ENCODE data around the gene RASSF4. TPM values are rescaled to one million over a fixed set of nuclear protein-coding genes. Genes with fewer than 3 reads are reported as not detected.

RASSF4 gene
- total RNA-seq, 1 donor from 2014 or later = 2.0 TPM

GRCh38 chr10:44944354-44944753 is 15.2 kb upstream of the RASSF4 start:
- DNase-seq = no peak
- Mint-ChIP-seq H3K4me1 (peaks cover 31% of the 10 kb centered on the region), H3K27ac (no peak overlapping the region), H3K4me3 (no peak overlapping the region), H3K9me3 (peaks cover 11% of the 10 kb centered on the region), H3K36me3 (ENCODE audit: low read depth) (no peaks in the 10 kb centered on the region), H3K27me3 (no peaks in the 10 kb centered on the region)
- intact Hi-C loops (cut with micrococcal nuclease) = no loop called here
- CTCF ChIA-PET = interaction anchor here (0.8 to 1.2 kb wide), 2 partner anchors 11 to 13 kb away, joined by 3 to 4 read pairs; no protein-coding TSS in a partner anchor
- POLR2A ChIA-PET = interaction anchor here (1.0 kb wide), 1 partner anchor 57 kb away, joined by 3 read pairs; no protein-coding TSS in a partner anchor
- no peak for TF ChIP-seq CTCF (IDR thresholded peaks at IDR 0.05)
- no peak for ATAC-seq (ENCODE audit: low read depth)

GRCh38 chr10:44946205-44946604 is 13.4 kb upstream of the RASSF4 start:
- H3K4me1 Mint-ChIP-seq = peaks cover 45% of the 10 kb centered on the region
- ChIA-PET POLR2A (interaction anchor here (0.9 to 2.2 kb wide), 2 partner anchors 11 to 20 kb away, joined by 3 to 6 read pairs; no protein-coding TSS in a partner anchor), CTCF (interaction anchor here (4.0 kb wide), 1 partner anchor 12 kb away, joined by 26 read pairs; no protein-coding TSS in a partner anchor)
- H3K27ac Mint-ChIP-seq = peak overlapping the region; percentile 16
- ATAC-seq (ENCODE audit: low read depth) (peak; percentile 63), DNase-seq (no peak)
- no peak overlapping the region for H3K4me3 Mint-ChIP-seq
- peaks cover 11% of the 10 kb centered on the region for H3K9me3 Mint-ChIP-seq
- no peaks in the 10 kb centered on the region for H3K27me3 Mint-ChIP-seq
- H3K36me3 Mint-ChIP-seq (ENCODE audit: low read depth) = no peaks in the 10 kb centered on the region
- no peak for TF ChIP-seq CTCF (IDR thresholded peaks at IDR 0.05)
- intact Hi-C loops (cut with micrococcal nuclease) = no loop called here

GRCh38 chr10:44947371-44948152 is 12.0 kb upstream of the RASSF4 start:
- peaks cover 11% of the 10 kb centered on the region for H3K9me3 Mint-ChIP-seq
- no peak overlapping the region for H3K27ac Mint-ChIP-seq
- H3K4me1 Mint-ChIP-seq = peaks cover 45% of the 10 kb centered on the region
- no peaks in the 10 kb centered on the region for H3K36me3 Mint-ChIP-seq (ENCODE audit: low read depth)
- ATAC-seq (ENCODE audit: low read depth) = peak; percentile 71
- POLR2A ChIA-PET = interaction anchor here (0.7 to 2.2 kb wide), 5 partner anchors 9 to 1353 kb away, joined by 3 to 6 read pairs (median 4); partner anchors contain the start of gene RASSF4
- intact Hi-C loops (cut with micrococcal nuclease) = loop anchor here (1.0 kb wide), 1 partner anchor 12 kb away; the partner anchor contains the start of gene RASSF4
- peak overlapping the region; percentile 26 for H3K4me3 Mint-ChIP-seq
- no peaks in the 10 kb centered on the region for H3K27me3 Mint-ChIP-seq
- TF ChIP-seq CTCF (IDR thresholded peaks at IDR 0.05) = no peak
- CTCF ChIA-PET = interaction anchor here (1.0 to 4.0 kb wide), 2 partner anchors 13 to 18 kb away, joined by 3 to 26 read pairs; no protein-coding TSS in a partner anchor
- peak; percentile 17 for DNase-seq

DNA sequence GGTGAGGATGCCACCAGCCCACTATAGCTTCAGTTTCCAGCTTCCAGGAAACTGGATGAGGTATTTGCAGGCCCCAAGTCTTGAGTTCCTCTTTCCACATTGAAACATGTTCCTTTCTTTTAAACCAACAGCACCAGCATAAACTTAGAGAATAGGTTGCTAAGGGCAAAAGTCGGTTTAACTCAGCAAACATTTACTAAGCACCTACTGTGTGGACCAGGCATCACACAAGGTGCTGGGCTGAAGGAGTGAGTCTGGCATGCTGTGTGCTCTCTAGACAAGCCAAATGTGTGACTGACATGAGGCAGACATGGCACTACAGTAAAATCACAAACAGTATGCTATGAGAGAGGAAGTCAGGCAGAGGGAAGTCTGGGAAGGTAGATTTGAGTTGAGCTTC is 11.0 kb upstream of the RASSF4 start:
- CTCF ChIA-PET = interaction anchor here (1.0 to 4.0 kb wide), 2 partner anchors 15 to 17 kb away, joined by 3 to 26 read pairs; no protein-coding TSS in a partner anchor
- Mint-ChIP-seq H3K4me3 (peak overlapping the region; percentile 9), H3K27me3 (no peaks in the 10 kb centered on the region), H3K4me1 (peaks cover 45% of the 10 kb centered on the region), H3K36me3 (ENCODE audit: low read depth) (peaks cover 1% of the 10 kb centered on the region), H3K9me3 (peaks cover 11% of the 10 kb centered on the region), H3K27ac (peak overlapping the region; percentile 20)
- POLR2A ChIA-PET = interaction anchor here (1.5 to 1.9 kb wide), 2 partner anchors 11 to 17 kb away, joined by 4 to 5 read pairs; partner anchors contain the start of gene RASSF4
- ATAC-seq (ENCODE audit: low read depth) (no peak), DNase-seq (no peak)
- intact Hi-C loops (cut with micrococcal nuclease) = loop anchor here (1.0 kb wide), 1 partner anchor 11 kb away; the partner anchor contains the start of gene RASSF4
- TF ChIP-seq CTCF (IDR thresholded peaks at IDR 0.05) = no peak

All from activated B cell treated with CpG ODN at 0.5 μM for 24 hours (primary cell).